ENCODE data around the gene MICU1.

MICU1 gene

DNA sequence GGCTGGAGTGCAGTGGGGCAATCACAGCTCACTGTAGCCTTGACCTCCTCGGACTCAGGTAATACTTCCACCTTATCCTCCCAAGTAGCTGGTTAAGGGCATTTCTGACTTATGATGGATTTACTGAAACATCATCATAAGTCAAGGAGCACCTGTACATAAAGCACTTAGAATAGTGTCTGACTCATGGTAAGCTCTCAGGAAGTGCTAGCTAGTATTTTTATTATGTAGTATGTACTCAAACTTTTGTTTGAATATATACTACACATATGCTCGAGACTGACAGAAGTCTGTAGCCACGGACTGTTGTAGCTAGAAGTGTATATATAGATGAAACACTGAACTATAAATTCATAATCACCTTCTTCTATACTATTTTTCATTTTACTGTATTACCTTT, 163.6 kb downstream of the MICU1 start:
- Histone ChIP-seq H3K36me3 (ENCODE audit: low read depth) (no peaks in the 10 kb centered on the region), H3K4me3 (ENCODE audit: severe bottlenecking) (no peak overlapping the region), H3K9me3 (ENCODE audit: severe bottlenecking) (no peaks in the 10 kb centered on the region), H3K27ac (ENCODE audit: poor library complexity, severe bottlenecking) (no peak overlapping the region), H3K27me3 (ENCODE audit: insufficient read depth, poor library complexity, severe bottlenecking) (no peaks in the 10 kb centered on the region), H3K4me1 (ENCODE audit: insufficient read depth, poor library complexity, severe bottlenecking) (peaks cover 3% of the 10 kb centered on the region)
- DNase-seq (ENCODE audit: low spot score) (no peak), ATAC-seq (ENCODE audit: low read depth) (no peak)
- TF ChIP-seq, protein P1, sequence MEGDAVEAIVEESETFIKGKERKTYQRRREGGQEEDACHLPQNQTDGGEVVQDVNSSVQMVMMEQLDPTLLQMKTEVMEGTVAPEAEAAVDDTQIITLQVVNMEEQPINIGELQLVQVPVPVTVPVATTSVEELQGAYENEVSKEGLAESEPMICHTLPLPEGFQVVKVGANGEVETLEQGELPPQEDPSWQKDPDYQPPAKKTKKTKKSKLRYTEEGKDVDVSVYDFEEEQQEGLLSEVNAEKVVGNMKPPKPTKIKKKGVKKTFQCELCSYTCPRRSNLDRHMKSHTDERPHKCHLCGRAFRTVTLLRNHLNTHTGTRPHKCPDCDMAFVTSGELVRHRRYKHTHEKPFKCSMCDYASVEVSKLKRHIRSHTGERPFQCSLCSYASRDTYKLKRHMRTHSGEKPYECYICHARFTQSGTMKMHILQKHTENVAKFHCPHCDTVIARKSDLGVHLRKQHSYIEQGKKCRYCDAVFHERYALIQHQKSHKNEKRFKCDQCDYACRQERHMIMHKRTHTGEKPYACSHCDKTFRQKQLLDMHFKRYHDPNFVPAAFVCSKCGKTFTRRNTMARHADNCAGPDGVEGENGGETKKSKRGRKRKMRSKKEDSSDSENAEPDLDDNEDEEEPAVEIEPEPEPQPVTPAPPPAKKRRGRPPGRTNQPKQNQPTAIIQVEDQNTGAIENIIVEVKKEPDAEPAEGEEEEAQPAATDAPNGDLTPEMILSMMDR (IDR thresholded peaks at IDR 0.05; ENCODE audit: poor library complexity, severe bottlenecking), result no peak

GRCh38 chr10:72461085-72461484, 164.8 kb downstream of the MICU1 start:
- H3K4me1 ChIP-seq (ENCODE audit: insufficient read depth, poor library complexity, severe bottlenecking), result peaks cover 3% of the 10 kb centered on the region
- ATAC-seq (ENCODE audit: low read depth) (no peak), DNase-seq (ENCODE audit: low spot score) (no peak)
- TF ChIP-seq, protein P1 (IDR thresholded peaks at IDR 0.05; ENCODE audit: poor library complexity, severe bottlenecking), result no peak
- H3K36me3 ChIP-seq (ENCODE audit: low read depth), result no peaks in the 10 kb centered on the region
- no peak overlapping the region for H3K4me3 ChIP-seq (ENCODE audit: severe bottlenecking)
- H3K27ac ChIP-seq (ENCODE audit: poor library complexity, severe bottlenecking), result no peak overlapping the region
- H3K27me3 ChIP-seq (ENCODE audit: insufficient read depth, poor library complexity, severe bottlenecking), result no peaks in the 10 kb centered on the region
- H3K9me3 ChIP-seq (ENCODE audit: severe bottlenecking), result no peaks in the 10 kb centered on the region

DNA sequence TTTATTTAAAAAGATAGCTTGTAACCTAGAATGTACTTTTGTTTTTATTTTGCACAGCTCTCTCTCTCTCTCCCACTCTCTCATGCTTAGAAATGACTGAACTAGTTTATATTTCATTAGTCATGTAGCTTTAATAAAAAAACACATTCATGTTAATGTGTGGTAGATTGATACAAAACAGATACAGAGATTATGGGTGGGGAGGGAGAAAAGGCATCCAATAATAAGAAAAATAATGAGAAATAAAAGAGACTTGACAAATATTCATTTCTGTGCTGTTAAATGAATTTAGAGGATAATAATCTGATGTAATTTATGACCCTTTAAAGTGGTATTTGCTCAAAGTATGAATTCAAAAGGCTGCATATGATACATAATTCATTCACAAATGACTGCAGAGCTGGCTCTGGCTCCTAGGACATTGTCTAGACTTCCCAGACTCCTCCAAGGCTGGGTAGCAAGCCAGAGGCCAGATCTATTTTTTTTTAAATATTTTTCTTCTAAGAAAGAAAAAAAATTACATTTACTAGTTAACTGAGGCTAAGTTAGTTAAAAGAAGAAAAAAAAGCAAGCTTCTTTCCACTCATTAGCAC, 165.5 kb downstream of the MICU1 start:
- no peaks in the 10 kb centered on the region for H3K9me3 ChIP-seq (ENCODE audit: severe bottlenecking)
- no peak overlapping the region for H3K4me3 ChIP-seq (ENCODE audit: severe bottlenecking)
- H3K27me3 ChIP-seq (ENCODE audit: insufficient read depth, poor library complexity, severe bottlenecking), result no peaks in the 10 kb centered on the region
- H3K4me1 ChIP-seq (ENCODE audit: insufficient read depth, poor library complexity, severe bottlenecking), result peaks cover 3% of the 10 kb centered on the region
- H3K27ac ChIP-seq (ENCODE audit: poor library complexity, severe bottlenecking), result no peak overlapping the region
- TF ChIP-seq, protein P1 (IDR thresholded peaks at IDR 0.05; ENCODE audit: poor library complexity, severe bottlenecking), result no peak
- ATAC-seq (ENCODE audit: low read depth) (no peak), DNase-seq (ENCODE audit: low spot score) (no peak)
- no peaks in the 10 kb centered on the region for H3K36me3 ChIP-seq (ENCODE audit: low read depth)

- DNase-seq (ENCODE audit: low spot score) (no peak), ATAC-seq (ENCODE audit: low read depth) (no peak)
- H3K27ac ChIP-seq (ENCODE audit: poor library complexity, severe bottlenecking), result no peak overlapping the region
- no peak overlapping the region for H3K4me3 ChIP-seq (ENCODE audit: severe bottlenecking)
- H3K4me1 ChIP-seq (ENCODE audit: insufficient read depth, poor library complexity, severe bottlenecking), result peaks cover 3% of the 10 kb centered on the region
- H3K27me3 ChIP-seq (ENCODE audit: insufficient read depth, poor library complexity, severe bottlenecking), result no peaks in the 10 kb centered on the region
- H3K36me3 ChIP-seq (ENCODE audit: low read depth), result no peaks in the 10 kb centered on the region
- H3K9me3 ChIP-seq (ENCODE audit: severe bottlenecking), result no peaks in the 10 kb centered on the region
- TF ChIP-seq, protein P1 (IDR thresholded peaks at IDR 0.05; ENCODE audit: poor library complexity, severe bottlenecking), result no peak
These were observed 166.6 kb downstream of the MICU1 start for GRCh38 chr10:72459301-72459700.

DNA sequence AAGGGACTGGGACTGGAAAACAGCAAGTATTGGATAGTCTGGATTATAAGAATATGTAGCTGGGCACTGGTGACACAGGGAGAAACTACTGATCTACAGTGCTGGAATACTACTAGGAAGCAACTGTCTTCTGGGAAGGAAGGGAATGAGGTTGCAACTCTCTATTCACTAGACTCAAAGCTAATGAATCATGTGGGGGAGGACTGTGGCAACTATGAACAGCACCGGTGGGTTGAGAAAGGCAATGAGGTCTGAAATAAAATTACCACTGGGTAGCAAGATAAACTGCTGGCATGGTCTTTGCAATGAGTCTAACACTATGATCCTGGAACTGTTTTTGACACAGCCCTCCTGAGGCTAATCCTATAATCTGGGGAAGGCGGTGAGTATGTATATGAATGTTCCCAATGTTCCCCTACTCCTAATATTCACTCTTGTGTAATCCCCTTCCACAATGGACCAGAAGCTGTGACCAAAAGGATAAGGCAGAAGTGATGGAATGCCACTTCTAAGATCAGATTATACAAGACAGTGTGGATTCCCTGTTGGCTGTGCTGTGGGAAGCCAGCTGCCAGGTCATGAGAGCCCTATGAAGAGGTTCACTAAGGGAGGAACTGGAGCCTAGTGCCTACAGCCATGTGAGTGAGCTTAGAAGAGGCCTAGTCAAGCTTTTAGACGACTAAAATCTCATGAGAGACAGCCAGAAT, 169.8 kb downstream of the MICU1 start:
- ATAC-seq (ENCODE audit: low read depth), result no peak
- TF ChIP-seq, protein P1 (IDR thresholded peaks at IDR 0.05; ENCODE audit: poor library complexity, severe bottlenecking), result no peak
- DNase-seq (ENCODE audit: low spot score), result no peak
- no peaks in the 10 kb centered on the region for H3K9me3 ChIP-seq (ENCODE audit: severe bottlenecking)
- no peak overlapping the region for H3K4me3 ChIP-seq (ENCODE audit: severe bottlenecking)
- no peak overlapping the region for H3K27ac ChIP-seq (ENCODE audit: poor library complexity, severe bottlenecking)
- H3K4me1 ChIP-seq (ENCODE audit: insufficient read depth, poor library complexity, severe bottlenecking), result no peaks in the 10 kb centered on the region
- no peaks in the 10 kb centered on the region for H3K36me3 ChIP-seq (ENCODE audit: low read depth)
- no peaks in the 10 kb centered on the region for H3K27me3 ChIP-seq (ENCODE audit: insufficient read depth, poor library complexity, severe bottlenecking)
